ENCODE results near the gene ADIG.

GRCh38 chr20:38631155-38632022 is 50.4 kb downstream of the ADIG start:
- TF ChIP-seq EZH2 (IDR thresholded peaks at IDR 0.05; ENCODE audit: insufficient read depth, poor library complexity, severe bottlenecking) (no peak), EZH2phosphoT487 (IDR thresholded peaks at IDR 0.05; ENCODE audit: insufficient read depth, low read depth) (no peak)
